Left renal cortex interstitium (tissue), 4 donors: ENCODE results near the gene CEP55. TPM values are rescaled to one million over a fixed set of nuclear protein-coding genes. Genes with fewer than 3 reads are reported as not detected.

Experiments
- DNase-seq, 4 donors: peaks; one replicate each; pipeline ENCODE4 v3.0.0-alpha.2; 2013; ENCODE audit warnings: low read depth in 4 of 4, low spot score in 2 of 4, missing footprints in 1 of 4
- polyA plus RNA-seq, 4 donors: library from polyadenylated mRNA; unstranded; fragments of 120-200 nt; gene quantifications; one replicate each; pipeline ENCODE4 v1.2.1, GENCODE V29; 2013; ENCODE audit not compliant: insufficient read length in 4 of 4

The CEP55 gene
- polyA plus RNA-seq, 4 donors: 12.9 to 15.0 (median 14.5) TPM

GRCh38 chr10:93554760-93555432, 58.5 kb downstream of the CEP55 start:
- DNase-seq: peak in 1 of 4 donors; percentile 63

- no peak for DNase-seq
These were observed 63.1 kb downstream of the CEP55 start for GRCh38 chr10:93559490-93559889.

GRCh38 chr10:93560541-93560940, 64.1 kb downstream of the CEP55 start:
- no peak for DNase-seq

- DNase-seq: no peak
These were observed 69.0 kb downstream of the CEP55 start for GRCh38 chr10:93565446-93565845.

- no peak for DNase-seq
These were observed 70.2 kb downstream of the CEP55 start, which contains the start of gene FFAR4 for GRCh38 chr10:93566435-93567276. TSS of gene FFAR4 (plus strand) at chr10:93566665. CDS start at chr10:93566721, 56 bp downstream.

- no peak for DNase-seq
These were observed 71.1 kb downstream of the CEP55 start for GRCh38 chr10:93567277-93568104.

- DNase-seq: no peak
These were observed 71.6 kb downstream of the CEP55 start for GRCh38 chr10:93568105-93568390.

GRCh38 chr10:93570383-93570782, 74.0 kb downstream of the CEP55 start:
- no peak for DNase-seq

- DNase-seq: no peak
These were observed 76.2 kb downstream of the CEP55 start for GRCh38 chr10:93572606-93573005.

GRCh38 chr10:93573051-93573909, 76.9 kb downstream of the CEP55 start:
- no peak for DNase-seq

- no peak for DNase-seq
These were observed 77.5 kb downstream of the CEP55 start for GRCh38 chr10:93573924-93574323.

- no peak for DNase-seq
These were observed 80.5 kb downstream of the CEP55 start for GRCh38 chr10:93576888-93577287.

GRCh38 chr10:93577565-93577964, 81.2 kb downstream of the CEP55 start:
- DNase-seq: no peak

Other genes with a start within 250 kb of the CEP55 start
- 10 to 100 TPM; 28.4 to 33.5 (median 32.9) TPM for gene MYOF, start 14.3 kb upstream of the CEP55 start, polyA plus RNA-seq
- gene FFAR4, start 70.1 kb downstream of the CEP55 start, polyA plus RNA-seq: under 1 TPM in 1 of 4 donors, not detected in 3; 0.05 TPM
- gene RBP4, start 104.6 kb downstream of the CEP55 start, polyA plus RNA-seq: 10 to 100 TPM in 1 of 4 donors, under 1 TPM in 3; 0.28 to 18.8 (median 0.43) TPM
- 1 to 10 TPM in 1 of 4 donors, under 1 TPM in 3; 0.13 to 2.8 (median 0.69) TPM for gene PDE6C, start 115.9 kb downstream of the CEP55 start, polyA plus RNA-seq
- gene FRA10AC1, start 206.0 kb downstream of the CEP55 start, polyA plus RNA-seq: 10 to 100 TPM; 23.7 to 54.0 (median 33.5) TPM